MM.1S (cell line): ENCODE data around the gene HPS4.

Experiments used
- CTCF ChIP-seq: fragments of 300-600 bp; sonication (generic); IDR thresholded peaks from 2 replicates; pipeline ENCODE4 v1.5.1; 2016; ENCODE audit warnings: antibody characterized with exemption, low read length, mixed read lengths
- EZH2 ChIP-seq: fragments of 300-600 bp; sonication (generic); optimal IDR thresholded peaks from 2 replicates; pipeline ENCODE3; 2017; ENCODE audit warnings: low read depth, mild to moderate bottlenecking, antibody characterized with exemption, low read length, mixed read lengths

DNA sequence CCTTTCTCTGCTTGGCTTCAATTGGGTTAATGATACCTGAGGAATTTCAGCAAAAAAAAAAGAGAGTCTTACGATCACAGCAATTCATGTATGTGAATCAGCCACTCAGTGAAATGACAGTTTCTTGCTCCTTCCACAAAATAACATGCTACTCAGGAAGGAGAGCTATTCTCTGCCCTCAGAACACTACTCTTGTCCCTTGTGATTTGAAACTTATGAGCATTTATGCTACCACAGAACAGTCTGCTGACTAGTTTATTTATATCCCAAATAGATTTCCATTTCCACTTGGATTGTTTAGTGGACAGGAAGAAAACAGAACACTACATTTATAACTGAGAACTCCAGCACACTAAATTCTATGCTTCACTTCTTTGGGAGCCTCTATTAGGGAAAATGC lies 20.2 kb upstream of the HPS4 start:
- TF ChIP-seq EZH2: no peak
- no peak for TF ChIP-seq CTCF
